Rectal smooth muscle tissue (tissue), 1 donor: Measurements from ENCODE around the gene PKM.

ENCODE experiments used
- H3K27ac ChIP-seq: one replicate; pipeline ENCODE4 v1.7.0; 2013; ENCODE audit warnings: low read depth, low read length, inconsistent platforms
- H3K27me3 ChIP-seq: one replicate; pipeline ENCODE4 v1.7.0; 2013; ENCODE audit warnings: low read length; ENCODE audit not compliant: control insufficient read depth, insufficient read depth
- H3K36me3 ChIP-seq: one replicate; pipeline ENCODE4 v1.7.0; 2013; ENCODE audit warnings: low read length; ENCODE audit not compliant: control insufficient read depth, insufficient read depth
- H3K4me1 ChIP-seq: one replicate; pipeline ENCODE4 v1.7.0; 2013; ENCODE audit warnings: low read length; ENCODE audit not compliant: control insufficient read depth, insufficient read depth
- H3K4me3 ChIP-seq: one replicate; pipeline ENCODE4 v1.7.0; 2013; ENCODE audit warnings: low read length
- H3K9ac ChIP-seq: one replicate; pipeline ENCODE4 v1.7.0; 2013; ENCODE audit warnings: low read length

The PKM gene

DNA sequence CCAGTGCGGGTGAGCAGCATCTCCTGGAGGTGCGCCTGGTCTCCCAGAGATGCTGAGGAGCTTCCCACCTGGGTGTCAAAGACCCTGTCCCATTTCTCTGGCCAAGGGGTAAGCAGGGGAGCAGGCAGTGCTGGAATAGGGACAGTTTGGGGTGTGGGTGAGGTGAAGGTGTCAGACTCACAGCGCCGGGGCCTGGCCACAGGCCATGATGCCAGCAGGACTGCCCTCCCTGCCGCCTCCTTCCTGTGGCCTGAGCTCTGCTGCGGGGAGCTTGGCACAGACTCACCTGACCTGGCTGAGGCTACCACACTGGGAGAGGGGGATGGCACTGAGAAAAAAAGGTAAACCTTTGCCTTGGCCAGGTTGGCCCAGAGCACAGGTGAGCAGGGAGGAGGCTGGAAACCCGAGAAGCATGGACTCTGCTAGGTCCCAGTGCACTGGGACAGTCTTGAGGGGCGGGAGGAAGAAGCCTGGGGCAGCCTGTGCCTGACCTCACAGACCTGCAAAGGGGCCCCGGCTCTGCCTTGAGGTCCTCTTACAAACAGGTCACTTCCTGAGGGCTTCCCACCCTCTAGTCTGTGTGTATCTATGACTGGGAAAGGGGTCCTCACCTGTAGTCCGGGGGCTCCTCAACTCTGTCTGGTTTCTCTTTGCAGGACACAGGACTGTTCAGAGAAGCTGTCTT is 61.6 kb downstream of the PKM start:
- H3K27me3 ChIP-seq = no peaks in the 10 kb centered on the region
- H3K36me3 ChIP-seq = no peaks in the 10 kb centered on the region
- no peak overlapping the region for H3K9ac ChIP-seq
- no peak overlapping the region for H3K4me3 ChIP-seq
- no peak overlapping the region for H3K27ac ChIP-seq
- no peaks in the 10 kb centered on the region for H3K4me1 ChIP-seq

DNA sequence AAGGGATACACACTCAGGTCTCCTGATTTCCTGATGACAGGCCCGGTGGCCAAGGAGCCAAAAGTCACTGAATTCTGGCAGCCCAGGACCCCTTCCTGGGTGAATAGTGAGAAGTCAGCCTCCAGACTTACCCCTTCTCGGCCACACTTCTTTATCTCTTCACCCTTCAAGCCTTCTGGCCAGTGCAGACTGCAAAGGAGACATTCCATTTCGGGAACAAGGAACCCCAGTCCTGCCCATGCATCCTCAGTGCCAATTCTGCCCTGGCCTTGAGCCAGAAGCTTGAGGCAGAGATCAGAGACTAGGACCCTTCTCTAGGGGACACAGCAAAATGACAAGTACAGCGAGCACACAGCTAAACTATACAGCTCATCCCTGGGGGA is 62.2 kb downstream of the PKM start:
- H3K4me3 ChIP-seq = no peak overlapping the region
- H3K27ac ChIP-seq = no peak overlapping the region
- no peak overlapping the region for H3K9ac ChIP-seq
- no peaks in the 10 kb centered on the region for H3K4me1 ChIP-seq
- no peaks in the 10 kb centered on the region for H3K36me3 ChIP-seq
- no peaks in the 10 kb centered on the region for H3K27me3 ChIP-seq

DNA sequence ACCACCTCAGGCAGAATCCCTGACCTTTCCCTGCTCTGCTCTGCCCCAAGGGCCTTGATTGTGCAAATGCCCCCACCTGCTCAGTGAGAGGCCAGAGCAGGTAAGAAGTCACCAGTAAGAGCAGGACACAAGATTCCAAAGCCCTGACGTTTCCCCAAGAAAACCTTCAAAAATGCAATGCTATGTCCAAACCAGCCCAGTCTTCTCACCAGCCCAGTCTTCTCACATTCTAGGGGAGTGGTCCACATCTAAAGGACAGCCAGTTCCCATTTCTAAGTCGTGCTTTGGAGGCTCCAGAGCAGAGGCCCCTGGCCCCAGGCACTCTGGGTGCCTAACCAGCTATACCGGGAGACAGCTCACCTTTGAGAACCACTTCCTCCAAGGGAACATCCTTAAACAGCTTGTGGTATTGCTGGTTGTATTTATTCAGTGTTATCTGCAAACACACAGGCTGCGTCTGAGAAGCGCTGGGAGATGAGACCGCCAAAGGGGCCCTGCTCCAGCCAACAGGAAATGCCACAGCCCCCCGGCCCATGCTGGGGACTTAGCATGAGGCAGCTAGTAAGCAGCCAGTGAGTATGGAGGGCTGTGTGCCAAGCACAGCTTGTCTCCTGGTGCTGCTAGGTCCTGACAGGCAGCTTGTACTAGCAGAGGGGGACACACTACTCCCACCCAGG is 62.7 kb downstream of the PKM start:
- H3K9ac ChIP-seq = no peak overlapping the region
- no peaks in the 10 kb centered on the region for H3K27me3 ChIP-seq
- H3K27ac ChIP-seq = no peak overlapping the region
- no peak overlapping the region for H3K4me3 ChIP-seq
- no peaks in the 10 kb centered on the region for H3K4me1 ChIP-seq
- no peaks in the 10 kb centered on the region for H3K36me3 ChIP-seq

GRCh38 chr15:72167445-72167844 is 63.5 kb downstream of the PKM start:
- Histone ChIP-seq H3K4me1 (no peaks in the 10 kb centered on the region), H3K9ac (no peak overlapping the region), H3K36me3 (no peaks in the 10 kb centered on the region), H3K27ac (no peak overlapping the region), H3K4me3 (no peak overlapping the region), H3K27me3 (no peaks in the 10 kb centered on the region)

DNA sequence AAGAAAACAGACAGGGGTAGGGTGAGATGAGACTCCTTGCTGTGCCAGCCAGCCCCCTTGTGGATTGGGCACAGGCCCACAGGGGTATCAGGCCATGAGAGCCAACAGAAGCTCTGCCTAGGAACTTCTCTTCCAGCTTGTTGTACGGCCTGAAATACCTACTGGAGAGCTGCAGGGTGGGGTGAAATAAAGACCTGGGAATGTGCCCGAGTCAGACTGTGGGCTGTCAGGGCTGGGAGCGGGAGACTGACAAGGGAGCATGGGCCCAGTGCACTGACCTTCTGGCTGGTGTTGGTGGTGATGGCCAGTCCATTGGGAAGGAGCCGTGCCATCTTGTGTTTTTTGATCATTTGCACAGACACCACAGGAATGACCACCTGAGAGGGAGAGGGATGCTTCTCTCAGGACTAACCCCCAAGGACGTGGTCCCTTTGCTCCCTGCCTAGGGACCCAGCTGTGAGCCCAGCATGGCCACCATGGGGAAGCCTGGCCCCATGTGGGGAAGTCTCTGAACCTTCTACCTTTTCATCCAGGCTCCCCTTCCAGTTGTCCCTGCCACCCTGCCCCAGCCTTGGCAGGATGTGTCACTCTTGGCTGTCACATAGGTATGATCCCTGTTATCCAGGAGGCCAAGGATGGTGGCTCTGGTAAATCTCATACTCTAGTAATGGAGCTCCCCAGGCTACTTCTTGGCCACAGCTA is 64.1 kb downstream of the PKM start:
- Histone ChIP-seq H3K4me1 (no peaks in the 10 kb centered on the region), H3K27ac (no peak overlapping the region), H3K9ac (no peak overlapping the region), H3K36me3 (no peaks in the 10 kb centered on the region), H3K27me3 (no peaks in the 10 kb centered on the region), H3K4me3 (no peak overlapping the region)

DNA sequence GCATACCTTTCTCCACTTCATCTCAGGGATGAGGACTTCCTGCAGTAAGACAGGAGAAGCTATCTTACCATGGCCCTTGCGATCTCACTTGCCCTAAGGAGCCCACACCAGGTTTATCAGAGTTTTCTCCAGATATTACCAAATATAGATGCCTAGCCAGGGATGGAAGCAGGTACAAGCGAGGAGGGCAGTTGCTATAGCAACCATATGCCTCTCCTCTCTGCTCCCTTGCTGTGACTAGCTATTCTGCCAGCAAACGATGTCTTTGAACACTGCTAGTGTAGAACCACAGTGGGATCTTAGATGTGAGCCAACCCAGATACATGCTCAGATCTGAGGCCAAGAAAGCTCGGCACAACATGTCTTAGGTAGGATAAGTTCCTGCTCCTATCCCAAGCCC is 67.3 kb downstream of the PKM start:
- H3K4me3 ChIP-seq = no peak overlapping the region
- H3K9ac ChIP-seq = no peak overlapping the region
- H3K27ac ChIP-seq = no peak overlapping the region
- H3K27me3 ChIP-seq = no peaks in the 10 kb centered on the region
- H3K4me1 ChIP-seq = no peaks in the 10 kb centered on the region
- H3K36me3 ChIP-seq = no peaks in the 10 kb centered on the region

DNA sequence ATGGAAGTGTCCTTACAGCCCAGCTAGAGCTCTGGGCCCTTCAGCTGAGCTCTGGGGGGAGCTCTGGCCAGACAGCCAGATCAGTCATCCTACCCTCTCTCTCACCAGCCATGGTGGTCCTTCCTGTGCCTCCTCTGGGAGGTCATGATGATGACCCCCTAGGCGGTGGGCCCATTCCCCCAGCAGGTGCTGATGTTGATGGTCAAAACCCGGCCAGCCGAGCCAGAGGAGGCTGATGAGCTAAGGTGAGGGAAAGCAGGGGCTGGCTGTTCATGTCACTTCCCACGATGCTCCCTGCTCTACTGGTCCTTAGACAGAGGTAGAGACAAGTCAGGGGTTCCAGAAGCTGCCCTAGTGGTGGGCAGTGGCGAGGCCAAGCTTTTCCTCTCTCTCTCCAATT is 68.4 kb downstream of the PKM start:
- no peaks in the 10 kb centered on the region for H3K27me3 ChIP-seq
- no peaks in the 10 kb centered on the region for H3K36me3 ChIP-seq
- no peak overlapping the region for H3K27ac ChIP-seq
- no peaks in the 10 kb centered on the region for H3K4me1 ChIP-seq
- no peak overlapping the region for H3K9ac ChIP-seq
- H3K4me3 ChIP-seq = no peak overlapping the region

DNA sequence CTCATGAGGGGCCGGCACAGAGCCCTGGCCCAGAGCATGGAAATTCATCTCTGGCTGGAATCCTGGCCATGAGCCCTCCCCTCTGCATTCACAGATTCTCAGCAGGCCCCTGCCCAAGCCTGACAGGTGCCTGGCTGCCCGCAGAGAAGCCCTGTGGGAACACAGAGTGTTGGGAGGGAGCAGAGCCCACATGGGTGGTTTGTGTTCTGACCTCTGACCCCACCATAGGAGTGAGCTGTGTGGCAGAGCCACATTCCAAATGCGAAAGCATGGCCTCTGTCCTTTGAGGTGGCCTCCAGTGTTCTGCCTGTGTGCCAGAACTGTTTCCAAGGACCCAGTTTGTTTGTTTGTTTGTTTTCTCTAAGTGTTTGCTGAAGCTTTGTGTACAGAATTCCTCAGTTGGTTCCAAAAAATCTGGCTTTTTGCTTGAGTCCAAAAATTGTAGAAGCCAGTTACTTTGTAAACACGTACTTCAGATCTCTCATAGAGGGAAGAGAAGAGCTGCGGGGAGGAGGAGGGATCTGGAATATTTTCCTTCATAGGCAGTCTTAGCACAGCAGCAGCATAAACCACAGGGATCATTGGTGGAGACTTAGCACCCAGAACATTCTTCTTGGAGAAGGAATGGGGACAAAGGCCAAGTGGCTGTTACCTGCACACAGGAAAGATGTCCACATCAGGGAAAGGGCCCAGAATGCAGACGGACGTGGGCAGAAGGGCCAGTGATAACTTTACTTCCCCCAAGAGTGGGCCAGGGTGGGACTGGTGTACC is 69.4 kb downstream of the PKM start:
- no peak overlapping the region for H3K4me3 ChIP-seq
- no peaks in the 10 kb centered on the region for H3K4me1 ChIP-seq
- no peak overlapping the region for H3K27ac ChIP-seq
- no peak overlapping the region for H3K9ac ChIP-seq
- no peaks in the 10 kb centered on the region for H3K27me3 ChIP-seq
- H3K36me3 ChIP-seq = no peaks in the 10 kb centered on the region

- Histone ChIP-seq H3K27me3 (no peaks in the 10 kb centered on the region), H3K36me3 (no peaks in the 10 kb centered on the region), H3K4me1 (no peaks in the 10 kb centered on the region), H3K9ac (no peak overlapping the region), H3K4me3 (no peak overlapping the region), H3K27ac (no peak overlapping the region)
These were observed 70.2 kb downstream of the PKM start for GRCh38 chr15:72160696-72161245.

DNA sequence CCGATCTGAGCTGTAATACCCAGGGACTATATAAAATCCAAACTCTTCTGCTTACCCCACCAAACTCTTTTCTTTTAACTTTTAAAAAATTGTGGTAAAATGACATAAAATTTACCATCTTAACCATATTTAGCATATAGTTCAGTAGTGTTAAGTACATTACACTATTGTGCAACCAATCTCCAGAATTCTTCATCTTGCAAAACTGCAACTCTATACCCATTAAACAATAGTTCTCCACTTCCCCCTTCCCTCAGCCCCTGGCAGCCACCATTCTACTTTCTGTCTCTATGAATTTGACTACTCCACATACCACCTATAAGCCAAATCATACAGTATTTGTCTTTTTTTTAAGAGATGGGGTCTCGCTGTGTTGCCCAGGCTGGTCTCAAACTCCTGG is 74.1 kb downstream of the PKM start:
- Histone ChIP-seq H3K27me3 (no peaks in the 10 kb centered on the region), H3K9ac (no peak overlapping the region), H3K27ac (no peak overlapping the region), H3K36me3 (no peaks in the 10 kb centered on the region), H3K4me1 (no peaks in the 10 kb centered on the region), H3K4me3 (no peak overlapping the region)

DNA sequence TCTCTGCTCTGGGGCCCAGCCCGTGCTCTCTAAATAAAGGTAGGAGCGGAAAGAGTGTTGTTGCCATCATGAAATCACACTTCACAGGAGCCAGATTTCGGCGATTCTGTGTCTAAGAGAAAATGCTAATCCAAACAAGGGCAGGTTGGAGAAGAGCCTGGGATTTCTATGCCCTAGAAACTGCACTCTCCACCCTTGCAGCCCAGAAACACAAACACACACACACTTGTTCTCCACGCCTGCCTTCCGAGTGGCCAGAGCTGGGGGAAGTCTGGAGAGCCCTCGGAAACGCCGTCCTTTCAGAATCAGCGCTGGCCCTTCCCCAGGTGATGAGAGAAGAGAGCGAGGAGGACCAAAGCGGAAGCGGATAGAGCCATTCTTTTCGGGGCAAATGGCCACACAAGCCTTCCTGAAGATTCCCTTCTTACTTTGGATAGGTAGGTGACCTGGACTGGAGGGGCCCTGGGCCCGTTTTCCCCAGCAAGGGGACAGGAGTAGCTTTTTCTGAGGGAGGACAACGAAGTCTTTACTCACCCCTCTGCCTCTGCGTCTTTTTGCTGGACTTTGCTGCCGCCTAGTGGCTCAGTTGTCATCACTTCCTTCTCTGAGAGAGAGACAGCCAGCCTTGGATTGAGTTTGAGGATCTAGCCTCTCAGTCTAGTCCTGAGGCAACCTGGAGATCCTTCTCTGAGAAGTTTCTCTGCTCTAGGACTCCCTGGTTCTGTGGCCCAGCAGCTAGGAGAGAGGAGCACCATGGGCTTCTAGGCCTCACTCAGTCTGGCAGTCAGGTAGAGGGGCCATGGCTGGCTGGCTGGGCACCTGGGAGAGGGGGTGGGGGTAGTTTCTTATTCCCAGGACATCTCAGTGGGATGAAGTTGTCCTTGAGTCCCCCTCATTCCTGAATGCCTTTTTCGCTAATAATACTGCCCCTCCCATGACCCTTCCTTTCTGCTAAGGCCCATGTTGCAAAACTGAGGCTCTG is 75.1 kb downstream of the PKM start:
- Histone ChIP-seq H3K4me1 (no peaks in the 10 kb centered on the region), H3K27me3 (no peaks in the 10 kb centered on the region), H3K36me3 (no peaks in the 10 kb centered on the region), H3K4me3 (peak overlapping the region; percentile 89), H3K9ac (peak overlapping the region; percentile 28), H3K27ac (peak overlapping the region; percentile 33)
